ENCODE data around the gene SLU7.

DNA sequence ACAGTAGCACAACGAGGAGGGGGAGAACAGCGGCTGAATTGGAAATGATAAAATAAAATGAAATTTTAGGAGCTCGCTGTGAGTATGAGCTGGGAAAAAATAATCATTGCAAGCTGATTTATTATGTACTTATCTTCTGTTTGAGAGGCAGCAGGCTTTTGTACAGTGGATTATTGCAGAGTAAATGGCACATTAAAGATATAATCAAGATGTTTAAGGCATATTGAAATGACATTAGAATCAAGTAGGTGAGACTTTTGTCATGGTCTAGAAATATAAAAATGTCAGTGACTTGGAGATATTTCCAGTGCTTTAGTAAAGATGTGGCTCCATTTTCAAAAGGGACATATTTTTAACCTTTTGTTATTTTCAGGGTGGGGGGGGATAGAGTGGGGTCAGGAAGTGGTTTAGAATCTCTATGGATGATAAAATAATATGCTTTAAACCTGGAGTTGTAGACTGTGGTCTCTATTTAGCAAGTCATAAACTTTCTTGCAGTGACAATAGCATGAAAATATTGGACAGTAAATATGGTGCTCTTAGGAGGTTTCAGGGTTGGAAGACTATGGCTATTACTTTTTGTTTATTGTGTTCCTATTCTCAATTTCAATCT, 49.6 kb upstream of the SLU7 start:
- TF ChIP-seq, protein P1, sequence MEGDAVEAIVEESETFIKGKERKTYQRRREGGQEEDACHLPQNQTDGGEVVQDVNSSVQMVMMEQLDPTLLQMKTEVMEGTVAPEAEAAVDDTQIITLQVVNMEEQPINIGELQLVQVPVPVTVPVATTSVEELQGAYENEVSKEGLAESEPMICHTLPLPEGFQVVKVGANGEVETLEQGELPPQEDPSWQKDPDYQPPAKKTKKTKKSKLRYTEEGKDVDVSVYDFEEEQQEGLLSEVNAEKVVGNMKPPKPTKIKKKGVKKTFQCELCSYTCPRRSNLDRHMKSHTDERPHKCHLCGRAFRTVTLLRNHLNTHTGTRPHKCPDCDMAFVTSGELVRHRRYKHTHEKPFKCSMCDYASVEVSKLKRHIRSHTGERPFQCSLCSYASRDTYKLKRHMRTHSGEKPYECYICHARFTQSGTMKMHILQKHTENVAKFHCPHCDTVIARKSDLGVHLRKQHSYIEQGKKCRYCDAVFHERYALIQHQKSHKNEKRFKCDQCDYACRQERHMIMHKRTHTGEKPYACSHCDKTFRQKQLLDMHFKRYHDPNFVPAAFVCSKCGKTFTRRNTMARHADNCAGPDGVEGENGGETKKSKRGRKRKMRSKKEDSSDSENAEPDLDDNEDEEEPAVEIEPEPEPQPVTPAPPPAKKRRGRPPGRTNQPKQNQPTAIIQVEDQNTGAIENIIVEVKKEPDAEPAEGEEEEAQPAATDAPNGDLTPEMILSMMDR (IDR thresholded peaks at IDR 0.05) = no peak
- TF ChIP-seq POLR2A (IDR thresholded peaks at IDR 0.05) = no peak
